Mesothelial cell of epicardium (in vitro differentiated cells): ENCODE results near the gene NLGN1. TPM values are rescaled to one million over a fixed set of nuclear protein-coding genes. Genes with fewer than 3 reads are reported as not detected.
A peak's percentile ranks its signal among the peaks of the same experiment; 100 is the strongest.

Experiments
- DNase-seq, 2 experiments: peaks; one replicate each; pipeline ENCODE4 v3.0.0; 2021; ENCODE audit warnings: low spot score in 2 of 2; ENCODE audit not compliant: unreplicated experiment in 2 of 2
- H3K27ac Mint-ChIP-seq: 2 replicates; pipeline ENCODE4 v1.8.0; 2021; ENCODE audit warnings: mixed read lengths
- H3K27me3 Mint-ChIP-seq: 2 replicates; pipeline ENCODE4 v1.8.0; 2021; ENCODE audit warnings: low read depth, mixed read lengths
- H3K36me3 Mint-ChIP-seq: 2 replicates; pipeline ENCODE4 v1.8.0; 2021; ENCODE audit warnings: mixed read lengths
- H3K4me1 Mint-ChIP-seq: 2 replicates; pipeline ENCODE4 v1.8.0; 2021; ENCODE audit warnings: mixed read lengths
- H3K4me3 Mint-ChIP-seq: 2 replicates; pipeline ENCODE4 v1.8.0; 2021; ENCODE audit warnings: mild to moderate bottlenecking, moderate library complexity, mixed read lengths
- H3K9me3 Mint-ChIP-seq: 2 replicates; pipeline ENCODE4 v1.8.0; 2021; ENCODE audit warnings: mixed read lengths
- total RNA-seq: library from RNA; stranded (reverse); gene quantifications from 3 replicates; pipeline ENCODE4 v1.2.1, GENCODE V29; 2021
- TF ChIP-seq, protein P1 (sequence below): fragments of 200-600 bp; sonication (generic); IDR thresholded peaks from one replicate; pipeline ENCODE4 v1.5.0; 2021; ENCODE audit warnings: antibody characterized with exemption; ENCODE audit not compliant: unreplicated experiment

The NLGN1 gene
- total RNA-seq, 1 donor from 2014 or later, result 4.2 TPM

GRCh38 chr3:174016186-174016585 lies 618.6 kb downstream of the NLGN1 start:
- Mint-ChIP-seq H3K27ac (no peak overlapping the region), H3K27me3 (no peaks in the 10 kb centered on the region), H3K36me3 (peaks cover 5% of the 10 kb centered on the region), H3K4me3 (no peak overlapping the region), H3K4me1 (peaks cover 14% of the 10 kb centered on the region), H3K9me3 (peaks cover 15% of the 10 kb centered on the region)
- DNase-seq, result no peak
- TF ChIP-seq, protein P1, sequence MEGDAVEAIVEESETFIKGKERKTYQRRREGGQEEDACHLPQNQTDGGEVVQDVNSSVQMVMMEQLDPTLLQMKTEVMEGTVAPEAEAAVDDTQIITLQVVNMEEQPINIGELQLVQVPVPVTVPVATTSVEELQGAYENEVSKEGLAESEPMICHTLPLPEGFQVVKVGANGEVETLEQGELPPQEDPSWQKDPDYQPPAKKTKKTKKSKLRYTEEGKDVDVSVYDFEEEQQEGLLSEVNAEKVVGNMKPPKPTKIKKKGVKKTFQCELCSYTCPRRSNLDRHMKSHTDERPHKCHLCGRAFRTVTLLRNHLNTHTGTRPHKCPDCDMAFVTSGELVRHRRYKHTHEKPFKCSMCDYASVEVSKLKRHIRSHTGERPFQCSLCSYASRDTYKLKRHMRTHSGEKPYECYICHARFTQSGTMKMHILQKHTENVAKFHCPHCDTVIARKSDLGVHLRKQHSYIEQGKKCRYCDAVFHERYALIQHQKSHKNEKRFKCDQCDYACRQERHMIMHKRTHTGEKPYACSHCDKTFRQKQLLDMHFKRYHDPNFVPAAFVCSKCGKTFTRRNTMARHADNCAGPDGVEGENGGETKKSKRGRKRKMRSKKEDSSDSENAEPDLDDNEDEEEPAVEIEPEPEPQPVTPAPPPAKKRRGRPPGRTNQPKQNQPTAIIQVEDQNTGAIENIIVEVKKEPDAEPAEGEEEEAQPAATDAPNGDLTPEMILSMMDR, result no peak

- peaks cover 15% of the 10 kb centered on the region for H3K9me3 Mint-ChIP-seq
- no peak overlapping the region for H3K27ac Mint-ChIP-seq
- peaks cover 5% of the 10 kb centered on the region for H3K36me3 Mint-ChIP-seq
- no peaks in the 10 kb centered on the region for H3K27me3 Mint-ChIP-seq
- DNase-seq, result no peak
- peaks cover 8% of the 10 kb centered on the region for H3K4me1 Mint-ChIP-seq
- H3K4me3 Mint-ChIP-seq, result no peak overlapping the region
- TF ChIP-seq, protein P1, result no peak
These were observed 622.6 kb downstream of the NLGN1 start for GRCh38 chr3:174020156-174020555.

DNA sequence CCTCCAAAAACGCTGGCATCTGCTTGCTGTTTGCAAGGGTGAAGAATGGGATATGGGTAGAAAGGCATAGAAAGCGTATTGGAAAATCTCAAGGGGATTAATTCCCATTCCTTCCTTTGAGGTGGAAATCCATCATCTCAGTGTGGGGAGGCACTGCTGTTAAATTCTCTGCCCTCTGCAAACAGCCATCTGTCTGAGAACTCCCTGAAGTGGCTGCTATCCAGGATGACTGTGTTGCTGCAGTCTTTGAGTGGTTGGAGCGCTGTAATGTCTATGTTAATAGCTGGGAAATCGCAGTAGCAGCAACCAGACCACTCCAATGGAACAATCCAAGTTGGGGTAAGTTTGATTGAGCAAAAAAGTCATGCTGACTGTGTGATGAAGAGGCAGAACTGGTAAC lies 625.9 kb downstream of the NLGN1 start:
- DNase-seq, result no peak
- Mint-ChIP-seq H3K36me3 (peaks cover 5% of the 10 kb centered on the region), H3K9me3 (peaks cover 12% of the 10 kb centered on the region), H3K27ac (no peak overlapping the region), H3K4me1 (peaks cover 8% of the 10 kb centered on the region), H3K4me3 (no peak overlapping the region), H3K27me3 (no peaks in the 10 kb centered on the region)
- TF ChIP-seq, protein P1, result no peak

DNA sequence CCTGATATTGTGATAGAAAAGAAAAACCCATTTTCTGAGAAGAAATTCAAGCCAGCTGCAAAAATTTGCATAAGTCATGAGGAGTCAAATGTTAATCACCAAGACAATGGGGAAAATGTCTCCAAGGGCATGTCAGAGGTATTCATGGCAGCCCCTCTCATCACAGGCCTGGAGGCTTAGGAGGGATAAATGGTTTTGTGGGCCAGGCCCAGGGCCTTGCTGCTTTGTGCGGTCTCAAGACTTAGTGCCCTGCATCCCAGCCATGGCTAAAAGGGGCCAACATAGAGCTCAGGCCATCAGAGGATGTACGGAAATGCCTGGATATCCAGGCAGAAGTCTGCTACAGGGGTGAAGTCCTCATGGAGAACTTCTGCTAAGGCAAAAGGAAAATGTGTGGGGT lies 631.1 kb downstream of the NLGN1 start:
- no peak for DNase-seq
- Mint-ChIP-seq H3K4me3 (no peak overlapping the region), H3K27me3 (no peaks in the 10 kb centered on the region), H3K4me1 (peaks cover under 1% of the 10 kb centered on the region), H3K27ac (no peak overlapping the region), H3K36me3 (peaks cover 17% of the 10 kb centered on the region), H3K9me3 (peaks cover 34% of the 10 kb centered on the region)
- TF ChIP-seq, protein P1, result no peak

DNA sequence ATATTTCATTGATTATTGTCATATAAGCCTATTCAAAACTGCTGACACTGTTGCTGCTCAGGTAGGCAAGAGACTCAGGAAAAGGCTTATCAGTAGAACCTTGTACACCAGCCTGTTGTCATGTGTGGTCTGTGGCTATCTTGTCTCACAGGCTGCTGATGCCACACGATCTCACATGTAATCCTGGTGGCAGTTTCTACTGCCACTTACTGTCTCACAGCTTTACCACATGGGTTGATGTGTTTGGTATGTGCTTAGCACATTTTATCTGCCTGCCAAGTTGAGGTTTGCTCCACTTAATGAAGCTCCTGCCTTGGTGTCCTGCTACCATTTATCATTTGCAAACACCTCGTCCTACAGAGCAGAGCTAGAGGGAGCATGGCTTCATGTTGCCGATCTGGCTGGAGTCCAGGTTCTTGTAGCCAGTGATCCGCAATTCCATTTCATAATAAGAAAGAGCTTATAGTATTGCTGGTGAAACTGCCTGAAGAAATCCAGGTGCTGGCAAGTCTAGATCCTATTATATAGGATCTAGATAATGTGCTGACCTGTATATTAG lies 637.9 kb downstream of the NLGN1 start:
- TF ChIP-seq, protein P1, result no peak
- peaks cover 5% of the 10 kb centered on the region for H3K36me3 Mint-ChIP-seq
- no peak overlapping the region for H3K27ac Mint-ChIP-seq
- peaks cover 2% of the 10 kb centered on the region for H3K27me3 Mint-ChIP-seq
- H3K4me3 Mint-ChIP-seq, result no peak overlapping the region
- H3K9me3 Mint-ChIP-seq, result peaks cover 17% of the 10 kb centered on the region
- peaks cover 10% of the 10 kb centered on the region for H3K4me1 Mint-ChIP-seq
- no peak for DNase-seq

GRCh38 chr3:174046311-174046710 lies 648.8 kb downstream of the NLGN1 start:
- no peak for DNase-seq
- Mint-ChIP-seq H3K27ac (peak overlapping the region; percentile 27), H3K4me3 (no peak overlapping the region), H3K27me3 (no peaks in the 10 kb centered on the region), H3K4me1 (peaks cover 21% of the 10 kb centered on the region), H3K36me3 (peaks cover 7% of the 10 kb centered on the region), H3K9me3 (peaks cover 24% of the 10 kb centered on the region)
- TF ChIP-seq, protein P1, result no peak
